HG02571 (cell line): ENCODE data around the gene DQX1.
A peak's percentile ranks its signal among the peaks of the same experiment; 100 is the strongest.
"Not testable (repeated sequence)": the region's sequence is repeated elsewhere in the genome, so short reads cannot be mapped to it uniquely, and the experiment has no call there.

Source experiments
- ATAC-seq: cut with Tn5 transposase; IDR thresholded peaks from one replicate; pipeline ENCODE4 v1.9.1; 2021; ENCODE audit warnings: mild to moderate bottlenecking, moderate library complexity; ENCODE audit not compliant: unreplicated experiment

The DQX1 gene

GRCh38 chr2:74497777-74498499, 28.1 kb downstream of the DQX1 start:
- no peak for ATAC-seq

GRCh38 chr2:74496997-74497776, 28.8 kb downstream of the DQX1 start:
- no peak for ATAC-seq

GRCh38 chr2:74495440-74495839, 30.6 kb downstream of the DQX1 start:
- ATAC-seq: no peak

- ATAC-seq: no peak
Observed at GRCh38 chr2:74493546-74493945, 32.5 kb downstream of the DQX1 start.

- ATAC-seq: no peak
Observed at GRCh38 chr2:74491648-74492544, 34.1 kb downstream of the DQX1 start.

- no peak for ATAC-seq
Observed at GRCh38 chr2:74489906-74490305, 36.1 kb downstream of the DQX1 start.

- ATAC-seq: no peak
Observed at GRCh38 chr2:74488643-74489481, 37.2 kb downstream of the DQX1 start.

- ATAC-seq: no peak
Observed at GRCh38 chr2:74486141-74486540, 39.9 kb downstream of the DQX1 start.

- ATAC-seq: not testable (repeated sequence)
Observed at GRCh38 chr2:74483675-74484164, 42.3 kb downstream of the DQX1 start.

- peak; percentile 90 for ATAC-seq
Observed at GRCh38 chr2:74482801-74483674, 43.0 kb downstream of the DQX1 start, which contains the start of the genes CCDC142 and TTC31. TSS of gene CCDC142 (minus strand) at chr2:74482998. CDS start at chr2:74482837, 161 bp downstream. TSS of gene TTC31 (plus strand) at chr2:74483081. CDS start at chr2:74483096, 15 bp downstream.

- ATAC-seq: peak; percentile 34
Observed at GRCh38 chr2:74481961-74482800, 43.9 kb downstream of the DQX1 start.

GRCh38 chr2:74481431-74481830, 44.6 kb downstream of the DQX1 start:
- no peak for ATAC-seq

GRCh38 chr2:74474899-74475298, 51.1 kb downstream of the DQX1 start:
- no peak for ATAC-seq

- ATAC-seq: no peak
Observed at GRCh38 chr2:74474481-74474880, 51.5 kb downstream of the DQX1 start.

- no peak for ATAC-seq
Observed at GRCh38 chr2:74472945-74473258, 53.1 kb downstream of the DQX1 start.

GRCh38 chr2:74472086-74472944, 53.7 kb downstream of the DQX1 start, which contains the start of gene MRPL53:
TSS of gene MRPL53 (minus strand) at chr2:74472680. CDS start at chr2:74472660, 20 bp downstream.
- ATAC-seq: peak; percentile 85
